ENCODE results near the gene SOX12. TPM values are rescaled to one million over a fixed set of nuclear protein-coding genes. Genes with fewer than 3 reads are reported as not detected.
A peak's percentile ranks its signal among the peaks of the same experiment; 100 is the strongest.

The SOX12 gene
- total RNA-seq: 9.8 TPM
- long read RNA-seq, full-length matches to known transcripts: 12 of 12 reads
- long read RNA-seq, partial matches to known transcripts: 0 of 12 reads
- long read RNA-seq, other reads (novel, unspliced or antisense): 0 of 12 reads

DNA sequence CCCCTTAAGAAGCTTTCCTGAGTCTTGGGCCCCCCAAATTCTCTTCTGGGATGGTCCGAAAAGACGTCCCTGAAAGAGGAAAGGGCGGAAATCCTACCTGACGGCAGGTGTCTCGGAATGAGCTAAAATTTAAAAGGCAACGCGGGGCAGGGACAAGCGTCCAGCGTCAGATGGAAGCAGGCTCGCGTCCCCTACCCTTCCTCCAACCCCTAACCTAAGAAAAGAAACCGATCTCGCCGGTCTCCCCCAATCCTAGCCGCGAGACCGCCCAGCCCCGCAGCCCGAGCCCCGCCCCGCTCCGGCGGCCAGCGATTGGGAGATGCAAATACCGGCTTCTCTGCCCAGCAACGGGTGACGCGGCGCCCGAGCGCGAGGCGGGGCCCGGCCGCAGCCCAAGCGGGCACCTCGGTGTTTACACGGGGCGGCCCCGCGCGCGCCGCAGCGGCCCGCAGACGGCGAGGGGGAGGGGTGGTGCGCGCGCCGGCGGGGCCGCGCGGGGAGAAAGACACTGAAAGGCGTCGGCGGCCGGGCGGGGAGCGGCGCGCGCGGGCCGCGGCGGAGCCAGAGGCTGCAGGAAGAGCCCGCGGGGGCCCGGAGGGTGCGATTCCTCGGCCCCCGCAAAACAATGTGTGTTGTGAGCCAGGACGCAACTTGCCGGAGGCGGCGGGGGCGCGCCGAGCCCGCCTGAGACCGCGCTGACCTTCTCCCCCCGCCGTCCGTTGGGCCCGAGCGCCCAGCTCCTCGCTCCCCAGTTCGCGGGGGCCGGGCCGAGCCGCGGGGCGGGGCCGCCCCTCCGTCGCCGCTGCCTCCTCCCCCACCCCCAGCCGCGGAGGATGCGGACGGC lies at the start of gene SOX12:
TSS of gene SOX12 (plus strand) at position 508 of the 844 bp plus-strand sequence. CDS start 373 bp downstream, outside the sequence.
- TF ChIP-seq, protein P1, sequence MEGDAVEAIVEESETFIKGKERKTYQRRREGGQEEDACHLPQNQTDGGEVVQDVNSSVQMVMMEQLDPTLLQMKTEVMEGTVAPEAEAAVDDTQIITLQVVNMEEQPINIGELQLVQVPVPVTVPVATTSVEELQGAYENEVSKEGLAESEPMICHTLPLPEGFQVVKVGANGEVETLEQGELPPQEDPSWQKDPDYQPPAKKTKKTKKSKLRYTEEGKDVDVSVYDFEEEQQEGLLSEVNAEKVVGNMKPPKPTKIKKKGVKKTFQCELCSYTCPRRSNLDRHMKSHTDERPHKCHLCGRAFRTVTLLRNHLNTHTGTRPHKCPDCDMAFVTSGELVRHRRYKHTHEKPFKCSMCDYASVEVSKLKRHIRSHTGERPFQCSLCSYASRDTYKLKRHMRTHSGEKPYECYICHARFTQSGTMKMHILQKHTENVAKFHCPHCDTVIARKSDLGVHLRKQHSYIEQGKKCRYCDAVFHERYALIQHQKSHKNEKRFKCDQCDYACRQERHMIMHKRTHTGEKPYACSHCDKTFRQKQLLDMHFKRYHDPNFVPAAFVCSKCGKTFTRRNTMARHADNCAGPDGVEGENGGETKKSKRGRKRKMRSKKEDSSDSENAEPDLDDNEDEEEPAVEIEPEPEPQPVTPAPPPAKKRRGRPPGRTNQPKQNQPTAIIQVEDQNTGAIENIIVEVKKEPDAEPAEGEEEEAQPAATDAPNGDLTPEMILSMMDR (IDR thresholded peaks at IDR 0.05): no peak
- DNase-seq (peak; percentile 98), ATAC-seq (peak; percentile 88 to 89)
- H3K27ac ChIP-seq: peak within 1 kb of the TSS; percentile 92
- no peaks in the 10 kb centered on the region for H3K36me3 ChIP-seq
- H3K27me3 ChIP-seq (ENCODE audit: low read depth): no peaks in the 10 kb centered on the region
- peak within 1 kb of the TSS; percentile 81 for H3K4me3 ChIP-seq
- intact Hi-C loops (cut with DNase I): no loop called here
- H3K4me1 ChIP-seq: peaks cover 37% of the 10 kb centered on the region
- H3K9me3 ChIP-seq: no peaks in the 10 kb centered on the region

DNA sequence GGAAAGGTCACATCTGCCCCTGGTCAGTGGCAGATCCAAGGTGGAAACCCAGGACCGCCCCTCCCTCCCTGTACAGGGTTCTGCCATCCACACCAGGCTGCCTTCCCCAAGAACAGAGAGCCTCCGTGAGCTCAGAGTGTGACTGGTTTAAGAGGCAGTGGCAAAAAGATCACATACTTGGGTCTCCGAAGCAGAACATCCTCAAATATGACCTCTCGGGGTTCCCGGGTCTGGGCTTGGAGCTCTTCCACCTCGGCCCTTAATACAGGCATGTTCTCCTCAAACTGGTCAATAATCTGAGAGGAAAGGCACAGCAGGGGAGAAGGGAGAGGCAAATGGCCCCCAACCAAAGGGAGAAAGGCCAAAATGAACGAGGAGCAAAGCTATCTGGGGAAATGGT lies 49.6 kb upstream of the SOX12 start:
- DNase-seq: no peak
- no peaks in the 10 kb centered on the region for H3K4me1 ChIP-seq
- no peaks in the 10 kb centered on the region for H3K27me3 ChIP-seq (ENCODE audit: low read depth)
- H3K36me3 ChIP-seq: peaks cover 30% of the 10 kb centered on the region
- no peaks in the 10 kb centered on the region for H3K9me3 ChIP-seq
- H3K4me3 ChIP-seq: no peak overlapping the region
- intact Hi-C loops (cut with DNase I): no loop called here
- no peak for ATAC-seq
- TF ChIP-seq, protein P1 (IDR thresholded peaks at IDR 0.05): no peak
- H3K27ac ChIP-seq: no peak overlapping the region

DNA sequence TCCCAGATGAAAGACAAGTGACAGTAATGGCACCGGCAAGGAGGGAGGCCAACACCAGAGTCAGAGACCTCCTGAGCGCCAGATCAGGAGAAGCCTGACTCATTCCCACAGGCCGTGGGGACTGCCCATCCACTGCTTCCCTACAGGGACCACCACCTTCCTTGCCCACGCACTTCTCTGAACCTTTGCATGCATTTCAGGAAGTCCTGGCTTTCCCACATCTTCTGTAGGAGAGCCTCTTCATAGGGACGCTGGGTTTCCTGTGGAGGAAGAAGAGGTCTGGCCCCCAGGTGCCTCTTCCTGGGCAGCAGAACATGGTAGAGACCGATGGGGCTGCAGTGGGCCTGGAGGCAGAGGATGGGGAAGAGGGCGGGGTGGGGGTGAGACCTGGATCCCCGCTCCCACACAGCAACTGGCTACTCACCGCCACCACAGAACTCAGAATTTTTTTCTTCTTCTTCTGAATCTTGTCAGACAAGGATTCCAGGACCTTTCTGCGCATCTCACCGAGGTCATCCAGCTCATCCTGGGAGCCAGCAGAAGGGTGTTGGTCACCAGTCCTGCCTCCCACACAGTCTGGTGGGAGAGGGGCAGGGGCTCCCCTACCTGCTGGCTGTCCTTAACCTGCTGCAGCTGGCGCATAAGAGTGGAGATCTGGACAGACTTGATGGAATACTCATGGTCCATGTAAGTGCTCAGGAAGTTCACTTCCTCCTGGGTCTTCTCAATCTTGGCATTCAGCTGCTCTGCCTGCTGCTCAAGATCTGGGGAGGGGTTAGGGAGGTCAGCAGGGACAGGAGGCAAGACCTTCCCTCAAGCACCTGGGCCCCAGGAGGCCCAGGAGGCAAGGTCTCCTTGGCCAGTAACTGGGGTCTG lies 48.5 kb upstream of the SOX12 start:
- Histone ChIP-seq H3K9me3 (no peaks in the 10 kb centered on the region), H3K27ac (no peak overlapping the region), H3K4me3 (no peak overlapping the region), H3K36me3 (peaks cover 37% of the 10 kb centered on the region), H3K4me1 (no peaks in the 10 kb centered on the region), H3K27me3 (ENCODE audit: low read depth) (no peaks in the 10 kb centered on the region)
- DNase-seq: no peak
- TF ChIP-seq, protein P1 (IDR thresholded peaks at IDR 0.05): no peak
- no peak for ATAC-seq
- intact Hi-C loops (cut with DNase I): no loop called here

DNA sequence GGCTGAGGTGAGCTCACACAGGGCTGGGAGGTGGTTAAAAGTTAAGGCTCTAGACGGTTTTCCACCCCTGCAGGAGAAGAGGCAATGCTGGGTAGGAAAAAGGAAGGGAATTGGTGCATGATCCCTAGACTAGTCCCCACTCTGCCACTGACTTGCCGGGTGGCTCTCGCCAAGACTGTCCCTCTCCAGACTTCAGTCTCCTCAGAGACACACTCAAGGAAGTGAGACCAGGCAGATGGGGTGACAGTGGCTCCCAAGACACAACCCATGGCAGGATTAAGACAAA lies 47.9 kb upstream of the SOX12 start:
- Histone ChIP-seq H3K36me3 (peaks cover 43% of the 10 kb centered on the region), H3K9me3 (no peaks in the 10 kb centered on the region), H3K27ac (no peak overlapping the region), H3K4me1 (no peaks in the 10 kb centered on the region), H3K27me3 (ENCODE audit: low read depth) (no peaks in the 10 kb centered on the region), H3K4me3 (no peak overlapping the region)
- TF ChIP-seq, protein P1 (IDR thresholded peaks at IDR 0.05): no peak
- ATAC-seq (no peak), DNase-seq (no peak)
- intact Hi-C loops (cut with DNase I): no loop called here

DNA sequence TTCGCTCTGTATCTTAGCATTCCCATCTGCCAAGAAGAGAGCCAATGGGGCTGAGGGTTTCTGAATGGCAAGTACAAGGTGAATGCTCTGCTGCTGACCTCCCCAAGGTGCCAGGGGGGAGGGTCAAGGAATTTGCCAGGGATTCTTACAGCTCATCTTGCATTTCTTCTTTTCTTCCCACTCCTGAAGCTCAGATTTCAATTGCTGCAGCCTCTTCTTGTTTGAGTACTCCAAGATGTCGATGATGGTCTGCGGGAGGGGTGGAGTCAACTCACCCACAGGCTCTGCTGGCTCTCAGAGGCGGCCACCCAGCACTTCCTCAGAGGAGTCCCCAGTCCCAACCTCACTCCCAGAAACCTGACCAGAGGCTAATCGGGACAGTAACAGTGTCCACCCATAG lies 47.2 kb upstream of the SOX12 start:
- H3K36me3 ChIP-seq: peaks cover 43% of the 10 kb centered on the region
- ATAC-seq (no peak), DNase-seq (no peak)
- no peaks in the 10 kb centered on the region for H3K4me1 ChIP-seq
- TF ChIP-seq, protein P1 (IDR thresholded peaks at IDR 0.05): no peak
- no peaks in the 10 kb centered on the region for H3K27me3 ChIP-seq (ENCODE audit: low read depth)
- no peak overlapping the region for H3K27ac ChIP-seq
- H3K9me3 ChIP-seq: no peaks in the 10 kb centered on the region
- H3K4me3 ChIP-seq: no peak overlapping the region
- intact Hi-C loops (cut with DNase I): no loop called here
